ENCODE data around the gene NLRC3.
A peak's percentile ranks its signal among the peaks of the same experiment; 100 is the strongest.

The NLRC3 gene

DNA sequence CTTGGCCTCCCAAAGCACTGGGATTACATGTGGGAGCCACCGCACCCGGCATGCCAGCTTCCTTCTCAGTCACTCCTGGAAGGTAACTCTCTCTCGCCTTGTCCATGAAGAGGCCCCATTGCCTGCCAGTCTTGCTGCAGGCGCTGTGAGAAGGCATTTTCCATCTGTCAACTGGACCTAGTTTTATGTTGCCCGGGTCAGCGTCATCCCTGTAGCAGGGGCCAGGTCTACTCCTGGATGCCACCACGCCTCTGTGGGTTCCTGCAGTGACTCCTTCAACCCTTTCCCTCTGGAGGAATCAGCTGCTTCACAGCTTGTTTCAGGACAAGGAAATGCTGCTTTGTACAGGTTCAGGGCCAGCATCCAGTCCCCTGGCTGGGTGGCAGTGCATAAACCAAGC is 2.6 kb upstream of the NLRC3 start (continued):
- TF ChIP-seq, protein P1, sequence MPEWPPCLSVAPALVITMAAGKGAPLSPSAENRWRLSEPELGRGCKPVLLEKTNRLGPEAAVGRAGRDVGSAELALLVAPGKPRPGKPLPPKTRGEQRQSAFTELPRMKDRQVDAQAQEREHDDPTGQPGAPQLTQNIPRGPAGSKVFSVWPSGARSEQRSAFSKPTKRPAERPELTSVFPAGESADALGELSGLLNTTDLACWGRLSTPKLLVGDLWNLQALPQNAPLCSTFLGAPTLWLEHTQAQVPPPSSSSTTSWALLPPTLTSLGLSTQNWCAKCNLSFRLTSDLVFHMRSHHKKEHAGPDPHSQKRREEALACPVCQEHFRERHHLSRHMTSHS (tag by site-specific recombination; IDR thresholded peaks at IDR 0.05) = no peak
- no peak for TF ChIP-seq ZBTB7A (tag by site-specific recombination; IDR thresholded peaks at IDR 0.05; ENCODE audit: low read depth)
- TF ChIP-seq GLI4 (tag by site-specific recombination; IDR thresholded peaks at IDR 0.05) = no peak

DNA sequence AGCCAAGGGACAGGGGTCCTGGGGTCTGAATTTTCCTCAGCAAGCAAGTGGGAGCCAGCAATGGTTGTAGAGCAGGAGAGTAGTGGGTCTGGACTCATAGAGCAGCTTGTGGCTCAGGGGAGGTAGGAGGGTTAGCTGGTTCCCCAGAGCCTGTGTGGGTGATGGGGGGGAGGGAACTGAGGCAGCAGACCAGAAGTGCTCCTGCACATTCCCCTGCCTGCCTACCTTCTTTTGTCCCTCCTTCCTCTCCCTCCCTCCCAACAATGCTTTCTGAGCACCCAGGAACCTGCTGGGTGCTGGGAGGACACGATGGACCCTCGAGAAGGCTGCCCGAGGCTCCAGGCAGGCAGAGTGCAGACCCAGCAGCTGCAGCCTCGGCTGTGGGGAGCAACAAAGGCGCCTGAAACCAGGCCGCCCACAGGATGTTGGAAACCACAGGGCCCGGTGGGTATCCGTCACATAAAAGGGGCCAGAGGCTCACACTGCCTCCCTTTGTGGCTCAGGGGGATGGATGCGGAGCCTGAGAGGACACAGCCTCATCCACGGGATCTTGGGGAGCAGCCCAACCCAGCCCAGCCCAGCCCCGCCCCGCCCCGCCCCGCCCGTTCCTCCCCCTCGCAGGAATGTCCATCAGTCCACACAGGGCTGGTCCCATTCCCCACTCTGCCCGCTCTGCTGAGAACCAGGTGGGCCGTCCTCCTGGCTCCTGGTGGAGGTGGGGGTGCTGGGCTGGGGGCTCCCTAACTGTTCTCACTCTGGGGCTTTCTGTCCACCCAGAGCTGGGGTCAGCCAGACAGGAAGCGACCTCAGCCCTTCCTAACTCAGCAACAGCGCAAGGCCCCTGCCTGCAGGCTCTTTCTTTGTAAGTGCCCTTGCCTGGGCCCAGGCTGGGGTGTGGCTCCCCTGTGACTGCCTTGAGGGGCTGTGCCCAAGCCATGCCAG is 1.7 kb upstream of the NLRC3 start:
- Histone ChIP-seq H3K36me3 (ENCODE audit: control insufficient read depth in 2 of 2, insufficient read depth in 1 of 2, low read length in 2 of 2) (peaks cover 4 to 22% of the 10 kb centered on the region in 2 experiments; a peak in 2 of 3 replicates), H3K9me3 (ENCODE audit: control insufficient read depth, insufficient read depth, low read depth, low read length) (no peaks in the 10 kb centered on the region), H3K4me3 (ENCODE audit: low read depth, low read length) (no peak overlapping the region), H3K4me1 (ENCODE audit: control insufficient read depth, insufficient read depth, low read length) (no peaks in the 10 kb centered on the region), H3K27ac (ENCODE audit: extremely low read depth, low read depth, low read length) (no peak overlapping the region)
- POLR2A ChIA-PET = no interaction called here
- 0 out of 2 replicates have a peak, but pooled peaks have one; percentile 26 for TF ChIP-seq ZNF449 (tag by site-specific recombination; IDR thresholded peaks at IDR 0.05)
- TF ChIP-seq KLF1 (tag by site-specific recombination; IDR thresholded peaks at IDR 0.05) = peak; percentile 78
- peak; percentile 65 for TF ChIP-seq EGR2 (tag by site-specific recombination; IDR thresholded peaks at IDR 0.05; ENCODE audit: low read depth)
- no peak for TF ChIP-seq GLIS2 (tag by site-specific recombination; IDR thresholded peaks at IDR 0.05)
- TF ChIP-seq SP2 (tag by site-specific recombination; IDR thresholded peaks at IDR 0.05) = peak; percentile 9; the same call in 1 of the 2 replicates
- TF ChIP-seq ZFHX2 (tag by site-specific recombination; conservative IDR thresholded peaks at IDR 0.05) = peak; percentile 67
- TF ChIP-seq, protein P2, sequence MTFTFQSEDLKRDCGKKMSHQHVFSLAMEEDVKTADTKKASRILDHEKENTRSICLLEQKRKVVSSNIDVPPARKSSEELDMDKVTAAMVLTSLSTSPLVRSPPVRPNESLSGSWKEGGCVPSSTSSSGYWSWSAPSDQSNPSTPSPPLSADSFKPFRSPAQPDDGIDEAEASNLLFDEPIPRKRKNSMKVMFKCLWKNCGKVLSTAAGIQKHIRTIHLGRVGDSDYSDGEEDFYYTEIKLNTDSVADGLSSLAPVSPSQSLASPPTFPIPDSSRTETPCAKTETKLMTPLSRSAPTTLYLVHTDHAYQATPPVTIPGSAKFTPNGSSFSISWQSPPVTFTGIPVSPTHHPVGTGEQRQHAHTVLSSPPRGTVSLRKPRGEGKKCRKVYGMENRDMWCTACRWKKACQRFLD (tag by site-specific recombination; IDR thresholded peaks at IDR 0.05) = no peak
- TF ChIP-seq ZNF146 (tag by site-specific recombination; IDR thresholded peaks at IDR 0.05) = no peak
- no peak for TF ChIP-seq ZNF596 (tag by site-specific recombination; IDR thresholded peaks at IDR 0.05)
- peak; percentile 77 for TF ChIP-seq ZNF16 (tag by site-specific recombination; IDR thresholded peaks at IDR 0.05; ENCODE audit: low read depth)
- CTCF ChIA-PET = no interaction called here

GRCh38 chr16:3578121-3578520 is 918 bp upstream of the NLRC3 start:
- Histone ChIP-seq H3K4me3 (ENCODE audit: low read depth, low read length) (no peak overlapping the region), H3K4me1 (ENCODE audit: control insufficient read depth, insufficient read depth, low read length) (no peaks in the 10 kb centered on the region), H3K27ac (ENCODE audit: extremely low read depth, low read depth, low read length) (no peak overlapping the region), H3K36me3 (ENCODE audit: control insufficient read depth in 2 of 2, insufficient read depth in 1 of 2, low read length in 2 of 2) (peaks cover 0 to 14% of the 10 kb centered on the region in 2 experiments; a peak in 1 of 3 replicates), H3K9me3 (ENCODE audit: control insufficient read depth, insufficient read depth, low read depth, low read length) (no peaks in the 10 kb centered on the region)
- no peak for TF ChIP-seq ZNF175 (tag by site-specific recombination; IDR thresholded peaks at IDR 0.05)
- no peak for TF ChIP-seq ZNF645 (tag by site-specific recombination; IDR thresholded peaks at IDR 0.05)
- TF ChIP-seq ZNF366 (tag by site-specific recombination; conservative IDR thresholded peaks at IDR 0.05) = no peak
- TF ChIP-seq OVOL3 (tag by site-specific recombination; IDR thresholded peaks at IDR 0.05) = no peak
- no peak for TF ChIP-seq ZNF768 (tag by site-specific recombination; IDR thresholded peaks at IDR 0.05)
- no peak for TF ChIP-seq ZNF548 (tag by site-specific recombination; IDR thresholded peaks at IDR 0.05)
- TF ChIP-seq ZNF660 (tag by site-specific recombination; IDR thresholded peaks at IDR 0.05) = no peak
- no peak for TF ChIP-seq RBAK (tag by site-specific recombination; IDR thresholded peaks at IDR 0.05)
- TF ChIP-seq GFI1B (tag by site-specific recombination; IDR thresholded peaks at IDR 0.05) = no peak
- TF ChIP-seq, protein P3, sequence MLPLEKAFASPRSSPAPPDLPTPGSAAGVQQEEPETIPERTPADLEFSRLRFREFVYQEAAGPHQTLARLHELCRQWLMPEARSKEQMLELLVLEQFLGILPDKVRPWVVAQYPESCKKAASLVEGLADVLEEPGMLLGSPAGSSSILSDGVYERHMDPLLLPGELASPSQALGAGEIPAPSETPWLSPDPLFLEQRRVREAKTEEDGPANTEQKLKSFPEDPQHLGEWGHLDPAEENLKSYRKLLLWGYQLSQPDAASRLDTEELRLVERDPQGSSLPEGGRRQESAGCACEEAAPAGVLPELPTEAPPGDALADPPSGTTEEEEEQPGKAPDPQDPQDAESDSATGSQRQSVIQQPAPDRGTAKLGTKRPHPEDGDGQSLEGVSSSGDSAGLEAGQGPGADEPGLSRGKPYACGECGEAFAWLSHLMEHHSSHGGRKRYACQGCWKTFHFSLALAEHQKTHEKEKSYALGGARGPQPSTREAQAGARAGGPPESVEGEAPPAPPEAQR (tag by site-specific recombination; IDR thresholded peaks at IDR 0.05) = no peak
- no peak for TF ChIP-seq KLF8 (tag by site-specific recombination; IDR thresholded peaks at IDR 0.05)
- TF ChIP-seq, protein P4, sequence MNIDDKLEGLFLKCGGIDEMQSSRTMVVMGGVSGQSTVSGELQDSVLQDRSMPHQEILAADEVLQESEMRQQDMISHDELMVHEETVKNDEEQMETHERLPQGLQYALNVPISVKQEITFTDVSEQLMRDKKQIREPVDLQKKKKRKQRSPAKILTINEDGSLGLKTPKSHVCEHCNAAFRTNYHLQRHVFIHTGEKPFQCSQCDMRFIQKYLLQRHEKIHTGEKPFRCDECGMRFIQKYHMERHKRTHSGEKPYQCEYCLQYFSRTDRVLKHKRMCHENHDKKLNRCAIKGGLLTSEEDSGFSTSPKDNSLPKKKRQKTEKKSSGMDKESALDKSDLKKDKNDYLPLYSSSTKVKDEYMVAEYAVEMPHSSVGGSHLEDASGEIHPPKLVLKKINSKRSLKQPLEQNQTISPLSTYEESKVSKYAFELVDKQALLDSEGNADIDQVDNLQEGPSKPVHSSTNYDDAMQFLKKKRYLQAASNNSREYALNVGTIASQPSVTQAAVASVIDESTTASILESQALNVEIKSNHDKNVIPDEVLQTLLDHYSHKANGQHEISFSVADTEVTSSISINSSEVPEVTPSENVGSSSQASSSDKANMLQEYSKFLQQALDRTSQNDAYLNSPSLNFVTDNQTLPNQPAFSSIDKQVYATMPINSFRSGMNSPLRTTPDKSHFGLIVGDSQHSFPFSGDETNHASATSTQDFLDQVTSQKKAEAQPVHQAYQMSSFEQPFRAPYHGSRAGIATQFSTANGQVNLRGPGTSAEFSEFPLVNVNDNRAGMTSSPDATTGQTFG (tag by site-specific recombination; IDR thresholded peaks at IDR 0.05; ENCODE audit: borderline replicate concordance) = no peak
- CTCF ChIA-PET = no interaction called here
- POLR2A ChIA-PET = no interaction called here
